Trophoblast cell (in vitro differentiated cells and primary cell): ENCODE measurements around the gene LMAN1L.
A peak's percentile ranks its signal among the peaks of the same experiment; 100 is the strongest.

Source experiments
- DNase-seq, 2 donors: peaks; one replicate each; pipeline ENCODE4 v3.0.0-alpha.2; 2016
- H2AFZ ChIP-seq: 2 replicates; pipeline ENCODE4 v1.6.1; 2013; ENCODE audit warnings: low read length, moderate library complexity, mild to moderate bottlenecking; ENCODE audit not compliant: insufficient read depth, poor library complexity
- H2AK5ac ChIP-seq: 2 replicates; pipeline ENCODE4 v1.6.1; 2013; ENCODE audit warnings: mild to moderate bottlenecking, low read length
- H2BK120ac ChIP-seq: 2 replicates; pipeline ENCODE4 v1.6.1; 2013; ENCODE audit warnings: low read length, mild to moderate bottlenecking, moderate library complexity; ENCODE audit not compliant: insufficient read depth, poor library complexity
- H2BK12ac ChIP-seq: 2 replicates; pipeline ENCODE4 v1.6.1; 2013; ENCODE audit warnings: mild to moderate bottlenecking, low read length, moderate library complexity
- H2BK5ac ChIP-seq: 2 replicates; pipeline ENCODE4 v1.6.1; 2013; ENCODE audit warnings: low read length, low read depth, moderate library complexity, mild to moderate bottlenecking; ENCODE audit not compliant: poor library complexity
- H3K14ac ChIP-seq: 2 replicates; pipeline ENCODE4 v1.6.1; 2013; ENCODE audit warnings: mild to moderate bottlenecking, low read length
- H3K18ac ChIP-seq: 2 replicates; pipeline ENCODE4 v1.6.1; 2013; ENCODE audit warnings: mild to moderate bottlenecking, low read length
- H3K23ac ChIP-seq: 2 replicates; pipeline ENCODE4 v1.6.1; 2013; ENCODE audit warnings: low read length
- H3K27ac ChIP-seq: 2 replicates; pipeline ENCODE4 v1.5.1; 2013; ENCODE audit warnings: low read depth, mild to moderate bottlenecking, inconsistent platforms, low read length, moderate library complexity
- H3K27me3 ChIP-seq: 2 replicates; pipeline ENCODE4 v1.6.1; 2013; ENCODE audit warnings: inconsistent platforms, mild to moderate bottlenecking, low read length, moderate library complexity; ENCODE audit not compliant: insufficient read depth
- H3K36me3 ChIP-seq, 2 experiments: 1 replicate in 1 of 2; 2 replicates in 1 of 2; pipeline ENCODE4 v1.6.1; 2013; ENCODE audit warnings: low read length in 2 of 2, mild to moderate bottlenecking in 2 of 2, moderate library complexity in 1 of 2; ENCODE audit not compliant: insufficient read depth in 2 of 2, control insufficient read depth in 1 of 2
- H3K4ac ChIP-seq: 2 replicates; pipeline ENCODE4 v1.6.1; 2013; ENCODE audit warnings: low read depth, mild to moderate bottlenecking, low read length, moderate library complexity
- H3K4me1 ChIP-seq, 2 experiments: 1 replicate in 1 of 2; 2 replicates in 1 of 2; pipeline ENCODE4 v1.6.1; 2013; ENCODE audit warnings: low read length in 2 of 2, mild to moderate bottlenecking in 2 of 2, moderate library complexity in 1 of 2; ENCODE audit not compliant: insufficient read depth in 2 of 2, control insufficient read depth in 1 of 2
- H3K4me2 ChIP-seq: 2 replicates; pipeline ENCODE4 v1.6.1; 2013; ENCODE audit warnings: inconsistent platforms, mild to moderate bottlenecking, low read length, moderate library complexity
- H3K4me3 ChIP-seq: 2 replicates; pipeline ENCODE4 v1.5.1; 2013; ENCODE audit warnings: mild to moderate bottlenecking, low read depth, low read length, inconsistent platforms
- H3K79me1 ChIP-seq: one replicate; pipeline ENCODE4 v1.6.1; 2013; ENCODE audit warnings: low read length
- H3K79me2 ChIP-seq: 2 replicates; pipeline ENCODE4 v1.6.1; 2013; ENCODE audit warnings: low read length, mild to moderate bottlenecking; ENCODE audit not compliant: control insufficient read depth, insufficient read depth, poor library complexity
- H3K9ac ChIP-seq: 2 replicates; pipeline ENCODE4 v1.6.1; 2013; ENCODE audit warnings: mild to moderate bottlenecking, low read length
- H3K9me3 ChIP-seq: 2 replicates; pipeline ENCODE4 v1.6.1; 2013; ENCODE audit warnings: low read depth, mild to moderate bottlenecking, control low read depth, inconsistent platforms, low read length; ENCODE audit not compliant: insufficient read depth
- H4K12ac ChIP-seq: 2 replicates; pipeline ENCODE4 v1.6.1; 2013; ENCODE audit warnings: low read depth, mild to moderate bottlenecking, low read length, moderate library complexity
- H4K8ac ChIP-seq: 2 replicates; pipeline ENCODE4 v1.6.1; 2013; ENCODE audit warnings: low read depth, mild to moderate bottlenecking, low read length, moderate library complexity
- H4K91ac ChIP-seq: one replicate; pipeline ENCODE4 v1.6.1; 2013; ENCODE audit warnings: low read depth, mild to moderate bottlenecking, low read length, moderate library complexity
- WGBS: extraction: QIAGEN DNeasy Blood & Tissue Kit; methylation state at CpG from one replicate; pipeline ENCODE4 v1.1.7; 2013; ENCODE audit warnings: missing lambda C conversion rate; ENCODE audit not compliant: insufficient read length, insufficient coverage; ENCODE audit errors: extremely low coverage; 5-methylcytosine and 5-hydroxymethylcytosine counted together

Gene LMAN1L

DNA sequence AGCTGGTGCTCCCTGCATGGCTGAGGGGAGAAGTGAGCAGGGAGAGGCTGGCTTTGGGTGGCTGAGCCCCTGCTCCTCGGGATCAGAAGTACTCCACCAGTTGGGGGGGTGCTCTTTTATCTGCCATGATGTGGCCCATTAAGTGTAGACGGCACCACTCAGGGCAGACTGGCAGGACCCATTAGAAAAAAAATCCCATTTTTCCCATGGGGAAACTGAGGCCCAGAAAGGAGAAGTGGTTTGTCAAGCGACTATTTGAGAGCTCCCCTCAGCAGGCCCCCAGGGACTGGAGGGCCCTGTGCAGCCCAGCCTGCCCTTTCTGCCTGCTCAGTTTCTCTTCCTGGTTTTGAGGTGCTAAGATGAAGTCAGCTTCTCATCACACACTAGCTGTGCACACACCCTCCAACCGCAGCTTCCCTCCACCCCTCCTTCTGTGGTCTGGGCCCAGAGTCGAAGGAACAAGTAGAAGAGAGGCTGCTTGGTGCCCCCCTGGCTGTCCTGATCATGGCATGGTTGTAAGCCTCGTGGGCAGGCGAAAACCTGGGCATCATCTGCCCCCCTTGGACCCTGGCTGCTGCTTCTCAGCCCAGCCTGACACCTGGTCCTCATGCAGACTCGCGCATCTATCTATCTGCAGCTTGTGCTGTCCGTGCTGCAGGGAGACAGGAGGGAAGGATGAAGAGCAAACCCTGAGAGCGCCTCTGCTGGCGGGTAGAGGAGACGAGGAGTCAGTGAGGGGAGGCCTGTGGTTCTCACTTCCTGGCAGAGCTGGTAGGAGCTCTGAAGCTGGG, 25.2 kb upstream of the LMAN1L start:
- Histone ChIP-seq H2BK12ac (no peak overlapping the region), H3K79me1 (peaks cover 3% of the 10 kb centered on the region), H4K12ac (no peak overlapping the region), H3K36me3 (peaks cover 3 to 8% of the 10 kb centered on the region in 2 experiments), H3K4me2 (no peak overlapping the region), H3K4ac (no peak overlapping the region), H4K8ac (no peak overlapping the region), H3K27me3 (no peaks in the 10 kb centered on the region), H3K9ac (no peak overlapping the region), H3K23ac (no peak overlapping the region), H3K4me3 (no peak overlapping the region), H2BK120ac (no peak overlapping the region), H3K9me3 (no peaks in the 10 kb centered on the region), H2BK5ac (no peak overlapping the region), H4K91ac (no peak overlapping the region), H3K14ac (no peak overlapping the region), H2AFZ (no peak overlapping the region), H3K4me1 (peaks cover 13 to 15% of the 10 kb centered on the region in 2 experiments), H3K79me2 (peaks cover 9% of the 10 kb centered on the region), H3K27ac (no peak overlapping the region), H2AK5ac (no peak overlapping the region), H3K18ac (no peak overlapping the region)
- peak in 1 of 2 donors; percentile 42 for DNase-seq
- WGBS, result no CpG with 5 or more reads among the region's 13 CpGs

GRCh38 chr15:74788042-74788682, 24.5 kb upstream of the LMAN1L start:
- Histone ChIP-seq H2BK5ac (no peak overlapping the region), H3K9me3 (peaks cover 1% of the 10 kb centered on the region)
- WGBS, result no CpG with 5 or more reads among the region's 7 CpGs

DNA sequence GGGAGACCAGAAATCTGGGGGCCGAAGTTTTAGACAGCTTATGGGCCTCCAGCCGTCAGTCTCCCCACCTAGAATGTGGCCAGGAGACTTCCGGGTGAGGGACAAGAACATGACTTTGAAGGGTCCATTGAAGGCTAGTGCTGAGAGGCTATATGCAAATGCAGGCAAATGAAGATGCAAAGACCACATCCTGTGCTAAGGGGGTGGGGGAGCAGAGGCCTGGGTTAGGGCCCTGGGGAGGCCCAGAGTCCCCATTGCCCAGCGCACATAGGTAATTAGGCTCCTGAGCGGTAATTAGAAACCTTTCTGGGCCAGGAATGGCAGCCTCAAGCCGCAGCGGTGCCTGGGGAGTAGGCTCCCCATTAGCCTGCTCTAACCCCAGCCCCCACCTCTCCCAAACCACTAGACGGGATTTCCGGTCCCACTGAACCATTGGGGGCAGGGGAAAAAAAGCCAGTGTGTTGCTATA, 23.9 kb upstream of the LMAN1L start:
- Histone ChIP-seq H2BK120ac (no peak overlapping the region), H2BK12ac (no peak overlapping the region), H3K4me2 (no peak overlapping the region), H2BK5ac (no peak overlapping the region), H3K23ac (no peak overlapping the region), H4K91ac (no peak overlapping the region), H3K9ac (no peak overlapping the region), H3K36me3 (peaks cover 3 to 8% of the 10 kb centered on the region in 2 experiments), H3K4me3 (no peak overlapping the region), H3K4me1 (peaks cover 4 to 8% of the 10 kb centered on the region in 2 experiments), H3K9me3 (peaks cover 1% of the 10 kb centered on the region), H4K8ac (no peak overlapping the region), H3K79me2 (peaks cover under 1% of the 10 kb centered on the region), H3K18ac (no peak overlapping the region), H3K27me3 (no peaks in the 10 kb centered on the region), H2AFZ (no peak overlapping the region), H3K14ac (no peak overlapping the region), H2AK5ac (no peak overlapping the region), H3K79me1 (no peaks in the 10 kb centered on the region), H3K27ac (no peak overlapping the region), H4K12ac (no peak overlapping the region), H3K4ac (no peak overlapping the region)
- no CpG with 5 or more reads among the region's 9 CpGs for WGBS
- no peak for DNase-seq

More at GRCh38 chr15:74788042-74788682, 24.5 kb upstream of the LMAN1L start:
- Histone ChIP-seq H3K23ac (no peak overlapping the region), H3K4me1 (peaks cover 9 to 11% of the 10 kb centered on the region in 2 experiments), H2BK120ac (no peak overlapping the region), H4K91ac (no peak overlapping the region), H3K79me1 (no peaks in the 10 kb centered on the region), H3K79me2 (peaks cover 4% of the 10 kb centered on the region), H2BK12ac (no peak overlapping the region), H4K8ac (no peak overlapping the region), H2AK5ac (no peak overlapping the region), H3K4ac (no peak overlapping the region), H3K18ac (no peak overlapping the region), H3K27me3 (no peaks in the 10 kb centered on the region), H4K12ac (no peak overlapping the region), H3K14ac (no peak overlapping the region), H3K4me2 (no peak overlapping the region), H3K4me3 (no peak overlapping the region), H3K36me3 (peaks cover 3 to 8% of the 10 kb centered on the region in 2 experiments), H2AFZ (no peak overlapping the region), H3K9ac (no peak overlapping the region), H3K27ac (no peak overlapping the region)
- no peak for DNase-seq

GRCh38 chr15:74789171-74789631, 23.4 kb upstream of the LMAN1L start:
- Histone ChIP-seq H3K18ac (no peak overlapping the region), H2BK12ac (no peak overlapping the region), H2BK5ac (no peak overlapping the region), H3K9ac (no peak overlapping the region), H3K27me3 (no peaks in the 10 kb centered on the region), H4K12ac (no peak overlapping the region), H3K27ac (no peak overlapping the region), H3K79me2 (no peaks in the 10 kb centered on the region), H4K8ac (no peak overlapping the region), H3K4ac (no peak overlapping the region), H3K14ac (no peak overlapping the region), H4K91ac (no peak overlapping the region), H2AK5ac (no peak overlapping the region), H3K4me2 (no peak overlapping the region), H2AFZ (no peak overlapping the region), H2BK120ac (no peak overlapping the region), H3K4me3 (no peak overlapping the region), H3K4me1 (peaks cover 3 to 8% of the 10 kb centered on the region in 2 experiments), H3K79me1 (no peaks in the 10 kb centered on the region), H3K9me3 (peaks cover 1% of the 10 kb centered on the region), H3K36me3 (peaks cover 3 to 8% of the 10 kb centered on the region in 2 experiments), H3K23ac (no peak overlapping the region)
- DNase-seq, result no peak
- no CpG with 5 or more reads among the region's 14 CpGs for WGBS
